D721Med (cell line): ENCODE measurements around the gene RSL24D1.

ENCODE experiments used
- DNase-seq: peaks from one replicate; pipeline ENCODE4 v3.0.0; 2011; ENCODE audit warnings: low spot score; ENCODE audit not compliant: insufficient read length
- FAIRE-seq: peaks from 2 replicates; lab custom pipeline; 2011; peaks lifted over from hg19 to GRCh38; lab: Jason Lieb, UNC
- TF ChIP-seq, protein P1 (sequence below): IDR thresholded peaks from 2 replicates; pipeline ENCODE4 v1.5.1; 2012; ENCODE audit warnings: mild to moderate bottlenecking, control low read depth; ENCODE audit not compliant: insufficient read depth; ENCODE audit errors: missing control alignments

The RSL24D1 gene

DNA sequence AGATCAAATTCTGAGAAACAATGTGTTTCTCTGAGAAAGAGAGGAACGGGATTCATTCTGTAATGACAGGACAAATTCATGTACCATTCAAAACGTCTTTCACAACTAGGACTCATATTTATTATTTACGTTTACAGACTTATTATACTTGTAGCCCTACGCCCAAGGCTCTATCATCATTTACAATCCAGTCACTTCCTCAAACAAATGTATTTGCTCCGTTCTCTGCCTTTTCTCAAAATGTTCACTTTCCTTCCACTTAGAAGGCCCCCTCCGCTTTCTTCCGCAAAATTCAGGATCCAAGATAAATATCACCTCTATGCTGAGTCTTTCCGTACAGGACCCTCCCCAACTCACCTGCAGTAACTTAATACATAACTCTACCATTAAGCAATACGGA lies 745 bp downstream of the RSL24D1 start:
- no peak for DNase-seq
- TF ChIP-seq, protein P1, sequence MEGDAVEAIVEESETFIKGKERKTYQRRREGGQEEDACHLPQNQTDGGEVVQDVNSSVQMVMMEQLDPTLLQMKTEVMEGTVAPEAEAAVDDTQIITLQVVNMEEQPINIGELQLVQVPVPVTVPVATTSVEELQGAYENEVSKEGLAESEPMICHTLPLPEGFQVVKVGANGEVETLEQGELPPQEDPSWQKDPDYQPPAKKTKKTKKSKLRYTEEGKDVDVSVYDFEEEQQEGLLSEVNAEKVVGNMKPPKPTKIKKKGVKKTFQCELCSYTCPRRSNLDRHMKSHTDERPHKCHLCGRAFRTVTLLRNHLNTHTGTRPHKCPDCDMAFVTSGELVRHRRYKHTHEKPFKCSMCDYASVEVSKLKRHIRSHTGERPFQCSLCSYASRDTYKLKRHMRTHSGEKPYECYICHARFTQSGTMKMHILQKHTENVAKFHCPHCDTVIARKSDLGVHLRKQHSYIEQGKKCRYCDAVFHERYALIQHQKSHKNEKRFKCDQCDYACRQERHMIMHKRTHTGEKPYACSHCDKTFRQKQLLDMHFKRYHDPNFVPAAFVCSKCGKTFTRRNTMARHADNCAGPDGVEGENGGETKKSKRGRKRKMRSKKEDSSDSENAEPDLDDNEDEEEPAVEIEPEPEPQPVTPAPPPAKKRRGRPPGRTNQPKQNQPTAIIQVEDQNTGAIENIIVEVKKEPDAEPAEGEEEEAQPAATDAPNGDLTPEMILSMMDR = no peak
- no peak for FAIRE-seq

DNA sequence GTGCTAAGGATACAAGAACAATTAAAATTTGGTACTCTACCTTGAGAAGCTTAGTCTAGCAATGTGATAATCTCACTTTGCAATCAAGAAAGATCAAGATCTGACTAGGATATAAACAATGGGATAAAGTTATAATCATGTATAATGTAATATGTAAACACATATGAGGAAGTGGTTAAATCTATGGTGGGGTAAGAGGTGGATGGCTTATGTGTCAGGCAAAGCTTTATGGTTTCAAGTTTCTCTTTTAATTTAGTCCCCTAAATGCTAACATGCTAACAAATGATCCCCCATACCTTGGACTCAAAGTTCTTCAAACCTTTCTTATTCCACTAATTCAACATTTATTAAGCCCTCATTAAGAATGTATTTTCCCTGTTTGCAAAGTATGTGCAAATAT lies 2.5 kb downstream of the RSL24D1 start:
- FAIRE-seq (peak; percentile 51), DNase-seq (no peak)
- TF ChIP-seq, protein P1 = no peak

DNA sequence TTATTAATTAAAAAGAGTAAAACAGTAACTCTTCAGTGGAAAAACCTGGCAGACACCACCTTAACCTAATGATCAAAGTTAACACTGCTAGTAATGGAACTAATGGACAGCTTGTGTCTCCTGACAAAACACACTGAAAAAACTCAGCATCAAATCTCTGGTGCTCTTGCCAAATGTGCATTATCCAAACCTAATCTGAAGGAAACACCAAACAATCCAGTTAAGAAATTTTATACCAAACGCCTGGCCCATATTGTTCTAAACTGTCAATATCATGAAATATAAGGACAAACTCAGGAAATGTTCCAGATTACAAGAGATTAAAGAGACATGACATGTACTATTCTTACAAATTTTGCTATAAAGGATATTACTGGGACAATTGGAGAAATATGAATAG lies 10.4 kb downstream of the RSL24D1 start:
- no peak for DNase-seq
- FAIRE-seq = no peak
- TF ChIP-seq, protein P1 = no peak

DNA sequence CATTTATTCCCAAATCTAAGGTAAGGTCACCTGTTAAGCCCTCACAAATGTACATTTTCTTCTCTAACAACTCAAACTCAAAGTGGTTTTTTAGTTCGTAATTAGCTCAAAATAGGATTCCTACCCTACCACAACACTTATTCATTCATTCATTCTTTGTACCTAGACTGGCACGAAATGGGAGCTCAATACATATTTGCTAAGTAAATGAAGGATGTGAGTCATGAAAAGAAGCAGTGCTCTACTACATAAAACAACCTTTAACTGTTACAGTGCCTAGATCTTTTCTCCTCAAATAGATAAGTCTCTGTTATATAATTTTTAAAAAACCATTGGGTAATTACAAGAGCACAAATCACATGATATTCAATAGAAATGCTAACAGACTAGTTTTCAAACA lies 13.1 kb downstream of the RSL24D1 start:
- FAIRE-seq = no peak
- TF ChIP-seq, protein P1 = no peak

DNA sequence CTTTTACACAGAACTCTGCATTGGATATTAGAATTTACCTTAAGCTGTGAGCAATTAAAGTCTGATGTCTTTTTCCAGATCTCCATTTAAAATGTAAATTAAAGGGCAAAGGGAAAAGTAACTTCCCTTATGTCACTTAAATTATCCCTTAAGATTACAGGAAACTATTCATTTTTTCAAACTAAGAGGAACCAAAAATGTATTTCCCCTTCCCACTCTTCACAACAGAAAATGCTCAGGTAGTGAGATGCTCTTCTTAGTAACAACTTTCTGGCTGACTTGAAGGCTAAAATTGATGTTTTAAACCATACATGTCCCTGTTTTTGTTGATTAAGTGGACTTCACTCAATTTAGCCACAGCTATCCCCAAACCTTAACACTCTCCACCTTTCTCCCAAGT lies 17.6 kb downstream of the RSL24D1 start:
- DNase-seq (no peak), FAIRE-seq (no peak)
- TF ChIP-seq, protein P1 = no peak

More for the DNA sequence above, 13.1 kb downstream of the RSL24D1 start:
- no peak for DNase-seq

DNA sequence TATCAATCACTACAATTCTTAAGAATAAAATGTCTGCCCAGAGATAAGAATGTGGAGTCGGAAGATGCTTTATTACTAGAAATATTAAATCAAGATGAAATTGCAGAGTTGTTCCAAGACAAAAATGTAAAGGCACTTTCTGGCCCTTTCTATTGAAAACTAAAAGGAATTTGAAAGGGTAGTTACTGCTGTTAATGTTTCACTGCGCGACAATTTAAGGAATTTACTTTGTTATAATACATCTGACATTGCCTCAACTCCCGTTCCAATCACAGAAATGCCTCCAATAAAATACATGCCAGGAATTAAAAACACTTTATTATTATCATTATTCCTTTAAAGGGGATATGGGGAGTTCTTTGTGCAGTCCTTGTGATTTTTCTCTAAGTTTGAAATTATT lies 26.4 kb downstream of the RSL24D1 start:
- TF ChIP-seq, protein P1 = no peak
- FAIRE-seq (no peak), DNase-seq (no peak)

DNA sequence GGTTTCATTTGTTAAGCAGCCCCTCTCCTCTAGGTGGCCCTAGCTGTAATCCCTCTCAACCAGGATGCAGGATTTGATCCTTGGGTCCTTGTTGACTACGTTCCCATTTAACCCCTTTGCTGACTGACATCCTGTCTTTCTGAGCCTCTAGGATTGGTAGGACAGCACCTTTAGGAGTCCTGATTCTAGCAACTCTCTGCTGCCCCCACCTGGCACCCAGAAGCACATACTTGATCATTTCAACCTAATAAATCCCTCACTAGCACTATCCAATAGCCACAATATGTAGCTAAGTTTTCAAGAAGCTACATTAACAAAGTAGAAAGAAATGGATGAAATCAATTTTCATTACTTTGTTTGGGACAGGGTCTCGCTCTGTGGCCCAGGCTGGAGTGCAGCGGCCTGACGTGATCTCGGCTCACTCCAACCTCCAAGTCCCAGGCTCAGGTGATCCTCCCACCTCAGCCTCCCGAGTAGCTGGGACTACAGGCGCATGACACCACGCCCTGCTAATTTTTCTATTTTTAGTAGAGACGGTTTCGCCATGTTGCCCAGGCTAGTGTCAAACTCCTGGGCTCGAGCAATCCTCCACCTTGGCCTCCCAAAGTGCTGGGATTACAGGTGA lies 28.3 kb downstream of the RSL24D1 start:
- TF ChIP-seq, protein P1 = peak; percentile 80
- DNase-seq = peak; percentile 27
- FAIRE-seq = peak; percentile 48
